Neural cell (in vitro differentiated cells): ENCODE data around the gene MTG1.

Experiments used
- EZH2 ChIP-seq: fragments of 200-600, 300-800 bp; shearing (Covaris generic), sonication (generic); IDR thresholded peaks from 2 replicates; pipeline ENCODE4 v1.6.1; 2014; ENCODE audit warnings: antibody characterized with exemption, low read length, borderline replicate concordance, mild to moderate bottlenecking; ENCODE audit not compliant: insufficient read depth, poor library complexity, severe bottlenecking
- TF ChIP-seq, protein P1 (sequence below): fragments of 450-650 bp; IDR thresholded peaks from 2 replicates; pipeline ENCODE4 v1.5.1; 2014; ENCODE audit warnings: antibody characterized with exemption, mild to moderate bottlenecking, moderate library complexity; ENCODE audit not compliant: poor library complexity, severe bottlenecking

- TF ChIP-seq EZH2: no peak
- TF ChIP-seq, protein P1, sequence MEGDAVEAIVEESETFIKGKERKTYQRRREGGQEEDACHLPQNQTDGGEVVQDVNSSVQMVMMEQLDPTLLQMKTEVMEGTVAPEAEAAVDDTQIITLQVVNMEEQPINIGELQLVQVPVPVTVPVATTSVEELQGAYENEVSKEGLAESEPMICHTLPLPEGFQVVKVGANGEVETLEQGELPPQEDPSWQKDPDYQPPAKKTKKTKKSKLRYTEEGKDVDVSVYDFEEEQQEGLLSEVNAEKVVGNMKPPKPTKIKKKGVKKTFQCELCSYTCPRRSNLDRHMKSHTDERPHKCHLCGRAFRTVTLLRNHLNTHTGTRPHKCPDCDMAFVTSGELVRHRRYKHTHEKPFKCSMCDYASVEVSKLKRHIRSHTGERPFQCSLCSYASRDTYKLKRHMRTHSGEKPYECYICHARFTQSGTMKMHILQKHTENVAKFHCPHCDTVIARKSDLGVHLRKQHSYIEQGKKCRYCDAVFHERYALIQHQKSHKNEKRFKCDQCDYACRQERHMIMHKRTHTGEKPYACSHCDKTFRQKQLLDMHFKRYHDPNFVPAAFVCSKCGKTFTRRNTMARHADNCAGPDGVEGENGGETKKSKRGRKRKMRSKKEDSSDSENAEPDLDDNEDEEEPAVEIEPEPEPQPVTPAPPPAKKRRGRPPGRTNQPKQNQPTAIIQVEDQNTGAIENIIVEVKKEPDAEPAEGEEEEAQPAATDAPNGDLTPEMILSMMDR: no peak
These were observed 51.3 kb downstream of the MTG1 start for GRCh38 chr10:133445268-133445732.
